Parathyroid adenoma (tissue), 2 donors: ENCODE data around the gene BCDIN3D.

Experiments
- H2AFZ ChIP-seq: fragments of 300-600 bp; sonication (generic); one replicate; pipeline ENCODE4 v1.7.0; 2017; ENCODE audit warnings: antibody characterized with exemption, mild to moderate bottlenecking
- H3K27ac ChIP-seq: fragments of 300-600 bp; sonication (generic); one replicate; pipeline ENCODE4 v1.7.0; 2017
- H3K27me3 ChIP-seq: fragments of 300-600 bp; sonication (generic); one replicate; pipeline ENCODE4 v1.7.0; 2017; ENCODE audit warnings: low read length; ENCODE audit not compliant: control insufficient read depth, insufficient read depth
- H3K36me3 ChIP-seq: fragments of 300-600 bp; sonication (generic); one replicate; pipeline ENCODE4 v1.7.0; 2017; ENCODE audit warnings: low read length; ENCODE audit not compliant: control insufficient read depth, insufficient read depth
- H3K4me1 ChIP-seq: fragments of 300-600 bp; sonication (generic); one replicate; pipeline ENCODE4 v1.7.0; 2017; ENCODE audit warnings: control low read depth
- H3K4me2 ChIP-seq: fragments of 300-600 bp; sonication (generic); one replicate; pipeline ENCODE4 v1.7.0; 2017; ENCODE audit warnings: low read length
- H3K4me3 ChIP-seq: fragments of 300-600 bp; sonication (generic); one replicate; pipeline ENCODE4 v1.7.0; 2017; ENCODE audit warnings: low read depth, low read length
- H3K79me2 ChIP-seq: fragments of 300-600 bp; sonication (generic); one replicate; pipeline ENCODE4 v1.7.0; 2017; ENCODE audit warnings: control low read depth
- H3K9ac ChIP-seq: fragments of 300-600 bp; sonication (generic); one replicate; pipeline ENCODE4 v1.7.0; 2017; ENCODE audit warnings: mild to moderate bottlenecking
- H3K9me3 ChIP-seq: fragments of 300-600 bp; sonication (generic); one replicate; pipeline ENCODE4 v1.7.0; 2017; ENCODE audit warnings: low read length; ENCODE audit not compliant: control insufficient read depth
- TF ChIP-seq, protein P1 (sequence below): fragments of 300-600 bp; sonication (generic); IDR thresholded peaks from one replicate; pipeline ENCODE4 v1.7.0; 2017; ENCODE audit warnings: antibody characterized with exemption, mild to moderate bottlenecking
- donor health status: primary hyperparathyroidism.

The BCDIN3D gene

GRCh38 chr12:49801141-49802063 lies 41.5 kb downstream of the BCDIN3D start:
- no peaks in the 10 kb centered on the region for H3K36me3 ChIP-seq
- H2AFZ ChIP-seq, result no peak overlapping the region
- H3K27me3 ChIP-seq, result no peaks in the 10 kb centered on the region
- H3K4me1 ChIP-seq, result no peaks in the 10 kb centered on the region
- no peak overlapping the region for H3K4me3 ChIP-seq
- H3K79me2 ChIP-seq, result peaks cover 7% of the 10 kb centered on the region
- no peak overlapping the region for H3K4me2 ChIP-seq
- H3K27ac ChIP-seq, result no peak overlapping the region
- TF ChIP-seq, protein P1, sequence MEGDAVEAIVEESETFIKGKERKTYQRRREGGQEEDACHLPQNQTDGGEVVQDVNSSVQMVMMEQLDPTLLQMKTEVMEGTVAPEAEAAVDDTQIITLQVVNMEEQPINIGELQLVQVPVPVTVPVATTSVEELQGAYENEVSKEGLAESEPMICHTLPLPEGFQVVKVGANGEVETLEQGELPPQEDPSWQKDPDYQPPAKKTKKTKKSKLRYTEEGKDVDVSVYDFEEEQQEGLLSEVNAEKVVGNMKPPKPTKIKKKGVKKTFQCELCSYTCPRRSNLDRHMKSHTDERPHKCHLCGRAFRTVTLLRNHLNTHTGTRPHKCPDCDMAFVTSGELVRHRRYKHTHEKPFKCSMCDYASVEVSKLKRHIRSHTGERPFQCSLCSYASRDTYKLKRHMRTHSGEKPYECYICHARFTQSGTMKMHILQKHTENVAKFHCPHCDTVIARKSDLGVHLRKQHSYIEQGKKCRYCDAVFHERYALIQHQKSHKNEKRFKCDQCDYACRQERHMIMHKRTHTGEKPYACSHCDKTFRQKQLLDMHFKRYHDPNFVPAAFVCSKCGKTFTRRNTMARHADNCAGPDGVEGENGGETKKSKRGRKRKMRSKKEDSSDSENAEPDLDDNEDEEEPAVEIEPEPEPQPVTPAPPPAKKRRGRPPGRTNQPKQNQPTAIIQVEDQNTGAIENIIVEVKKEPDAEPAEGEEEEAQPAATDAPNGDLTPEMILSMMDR, result no peak
- H3K9me3 ChIP-seq, result no peaks in the 10 kb centered on the region
- H3K9ac ChIP-seq, result no peak overlapping the region

DNA sequence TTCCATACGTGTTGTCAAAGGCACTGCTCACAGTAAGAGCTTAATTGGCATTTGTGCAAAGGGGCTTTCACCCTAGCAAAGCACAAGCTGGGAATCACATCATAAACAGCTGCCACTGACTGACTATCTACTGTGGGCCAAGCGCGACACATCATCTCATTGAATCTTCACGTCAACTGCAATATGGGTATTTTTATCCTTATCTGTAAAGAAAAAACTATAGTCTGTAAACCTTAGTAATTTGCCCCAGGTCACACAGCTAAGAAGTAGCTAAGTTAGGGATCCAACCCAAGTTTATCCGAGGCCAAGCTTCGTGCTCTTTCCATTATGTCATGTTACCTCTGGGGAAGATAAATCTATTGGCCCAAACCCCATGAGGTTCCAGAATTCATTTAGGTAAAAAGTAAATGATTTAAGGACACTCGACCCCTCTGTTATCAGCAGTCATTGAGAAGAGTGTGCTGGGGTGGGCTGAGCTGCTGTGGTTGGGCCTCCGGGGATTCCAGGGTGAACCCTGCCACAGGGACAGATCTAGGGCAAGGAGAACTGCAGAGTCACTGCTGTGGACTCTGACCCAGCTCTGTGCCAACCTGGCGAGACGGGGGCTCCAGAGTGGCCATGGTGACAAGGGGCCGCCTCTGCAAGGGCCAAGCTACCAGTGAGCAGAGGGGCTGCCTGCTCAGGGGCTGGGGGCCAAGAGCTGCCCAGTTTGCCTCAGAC lies 42.3 kb downstream of the BCDIN3D start:
- TF ChIP-seq, protein P1, result no peak

GRCh38 chr12:49798934-49799333 lies 44.0 kb downstream of the BCDIN3D start:
- Histone ChIP-seq H3K36me3 (no peaks in the 10 kb centered on the region), H3K27ac (no peak overlapping the region), H2AFZ (no peak overlapping the region), H3K4me2 (no peak overlapping the region), H3K9me3 (no peaks in the 10 kb centered on the region), H3K4me1 (no peaks in the 10 kb centered on the region), H3K79me2 (peaks cover 2% of the 10 kb centered on the region), H3K27me3 (no peaks in the 10 kb centered on the region), H3K9ac (no peak overlapping the region), H3K4me3 (no peak overlapping the region)
- TF ChIP-seq, protein P1, result no peak

More for the DNA sequence above, 42.3 kb downstream of the BCDIN3D start:
- H3K4me2 ChIP-seq, result no peak overlapping the region
- no peak overlapping the region for H3K27ac ChIP-seq
- no peaks in the 10 kb centered on the region for H3K9me3 ChIP-seq
- H3K79me2 ChIP-seq, result peaks cover 7% of the 10 kb centered on the region
- H3K9ac ChIP-seq, result no peak overlapping the region
- H3K4me3 ChIP-seq, result no peak overlapping the region
- H3K4me1 ChIP-seq, result no peaks in the 10 kb centered on the region
- H2AFZ ChIP-seq, result no peak overlapping the region
- no peaks in the 10 kb centered on the region for H3K36me3 ChIP-seq
- no peaks in the 10 kb centered on the region for H3K27me3 ChIP-seq

GRCh38 chr12:49798248-49798647 lies 44.7 kb downstream of the BCDIN3D start:
- Histone ChIP-seq H2AFZ (no peak overlapping the region), H3K4me2 (no peak overlapping the region), H3K4me3 (no peak overlapping the region), H3K27me3 (no peaks in the 10 kb centered on the region), H3K36me3 (no peaks in the 10 kb centered on the region), H3K79me2 (no peaks in the 10 kb centered on the region), H3K9ac (no peak overlapping the region), H3K27ac (no peak overlapping the region), H3K4me1 (no peaks in the 10 kb centered on the region), H3K9me3 (no peaks in the 10 kb centered on the region)
- TF ChIP-seq, protein P1, result no peak
